ENCODE measurements around the gene APPL2. TPM values are rescaled to one million over a fixed set of nuclear protein-coding genes. Genes with fewer than 3 reads are reported as not detected.
"Not testable (repeated sequence)": the region's sequence is repeated elsewhere in the genome, so short reads cannot be mapped to it uniquely, and the experiment has no call there.

APPL2 gene
- polyA plus RNA-seq, 1 donor = 26.8 TPM

- not testable (repeated sequence) for DNase-seq
Observed at GRCh38 chr12:105256431-105256830, 20.5 kb upstream of the APPL2 start.

- DNase-seq = no peak
Observed at GRCh38 chr12:105256011-105256410, 20.0 kb upstream of the APPL2 start.

GRCh38 chr12:105253866-105254513 is 18.0 kb upstream of the APPL2 start:
- DNase-seq = no peak

- no peak for DNase-seq
Observed at GRCh38 chr12:105252901-105253300, 16.9 kb upstream of the APPL2 start.

GRCh38 chr12:105245776-105246427 is 9.9 kb upstream of the APPL2 start:
- not testable (repeated sequence) for DNase-seq

GRCh38 chr12:105245291-105245690 is 9.3 kb upstream of the APPL2 start:
- no peak for DNase-seq

- DNase-seq = no peak
Observed at GRCh38 chr12:105240228-105240627, 4.3 kb upstream of the APPL2 start.

GRCh38 chr12:105239304-105239703 is 3.3 kb upstream of the APPL2 start:
- DNase-seq = no peak

GRCh38 chr12:105237666-105238065 is 1.7 kb upstream of the APPL2 start:
- no peak for DNase-seq

- no peak for DNase-seq
Observed at GRCh38 chr12:105235281-105235731, 668 bp downstream of the APPL2 start.

- no peak for DNase-seq
Observed at GRCh38 chr12:105234197-105234596, 1.8 kb downstream of the APPL2 start.

GRCh38 chr12:105233041-105233905 is 2.7 kb downstream of the APPL2 start:
- no peak for DNase-seq

GRCh38 chr12:105231396-105231795 is 4.6 kb downstream of the APPL2 start:
- DNase-seq = no peak

GRCh38 chr12:105229371-105229770 is 6.6 kb downstream of the APPL2 start:
- no peak for DNase-seq

- no peak for DNase-seq
Observed at GRCh38 chr12:105228966-105229365, 7.0 kb downstream of the APPL2 start.

- DNase-seq = no peak
Observed at GRCh38 chr12:105228494-105228893, 7.5 kb downstream of the APPL2 start.

GRCh38 chr12:105227879-105228278 is 8.1 kb downstream of the APPL2 start:
- DNase-seq = no peak

GRCh38 chr12:105226219-105226618 is 9.8 kb downstream of the APPL2 start:
- peak; percentile 83 for DNase-seq

- no peak for DNase-seq
Observed at GRCh38 chr12:105225505-105226015, 10.4 kb downstream of the APPL2 start.

- DNase-seq = no peak
Observed at GRCh38 chr12:105224399-105224798, 11.6 kb downstream of the APPL2 start.

- DNase-seq = no peak
Observed at GRCh38 chr12:105223884-105224283, 12.1 kb downstream of the APPL2 start.

- DNase-seq = no peak
Observed at GRCh38 chr12:105223352-105223845, 12.6 kb downstream of the APPL2 start.

All from hindlimb muscle (tissue), 1 donor.